Type B pancreatic cell (in vitro differentiated cells): Measurements from ENCODE around the gene GFOD1. TPM values are rescaled to one million over a fixed set of nuclear protein-coding genes. Genes with fewer than 3 reads are reported as not detected.

Experiments used
- DNase-seq: peaks from one replicate; pipeline ENCODE4 v3.0.0; 2021; ENCODE audit warnings: mixed read lengths; ENCODE audit not compliant: unreplicated experiment; ENCODE audit errors: extremely low spot score
- H3K27ac Mint-ChIP-seq: 2 replicates; pipeline ENCODE4 v1.8.0; 2021; ENCODE audit warnings: mild to moderate bottlenecking, mixed read lengths
- H3K27me3 Mint-ChIP-seq: 2 replicates; pipeline ENCODE4 v1.8.0; 2021; ENCODE audit warnings: mixed read lengths
- H3K36me3 Mint-ChIP-seq: 2 replicates; pipeline ENCODE4 v1.8.0; 2021; ENCODE audit warnings: mixed read lengths
- H3K4me1 Mint-ChIP-seq: one replicate; pipeline ENCODE4 v1.8.0; 2021; ENCODE audit warnings: mixed read lengths; ENCODE audit not compliant: unreplicated experiment
- H3K4me3 Mint-ChIP-seq: 2 replicates; pipeline ENCODE4 v1.8.0; 2021; ENCODE audit warnings: mild to moderate bottlenecking, mixed read lengths
- H3K9me3 Mint-ChIP-seq: 2 replicates; pipeline ENCODE4 v1.8.0; 2021; ENCODE audit warnings: mixed read lengths
- long read RNA-seq: library from polyadenylated mRNA; unstranded; transcript quantifications from one replicate; pipeline ENCODE4 v2.0.0, GENCODE V29; 2020
- total RNA-seq: library from RNA; stranded (reverse); gene quantifications from 2 replicates; pipeline ENCODE4 v1.2.1, GENCODE V29; 2021; ENCODE audit warnings: low replicate concordance
- TF ChIP-seq, protein P1 (sequence below): fragments of 200-600 bp; sonication (generic); conservative IDR thresholded peaks from 2 replicates; pipeline ENCODE4 v1.5.0; 2021; ENCODE audit warnings: antibody characterized with exemption, mild to moderate bottlenecking

GFOD1 gene, protein sequence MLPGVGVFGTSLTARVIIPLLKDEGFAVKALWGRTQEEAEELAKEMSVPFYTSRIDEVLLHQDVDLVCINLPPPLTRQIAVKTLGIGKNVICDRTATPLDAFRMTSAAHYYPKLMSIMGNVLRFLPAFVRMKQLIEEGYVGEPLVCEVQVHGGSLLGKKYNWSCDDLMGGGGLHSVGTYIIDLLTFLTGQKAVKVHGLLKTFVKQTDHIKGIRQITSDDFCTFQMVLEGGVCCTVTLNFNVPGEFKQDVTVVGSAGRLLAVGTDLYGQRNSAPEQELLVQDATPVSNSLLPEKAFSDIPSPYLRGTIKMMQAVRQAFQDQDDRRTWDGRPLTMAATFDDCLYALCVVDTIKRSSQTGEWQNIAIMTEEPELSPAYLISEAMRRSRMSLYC
- total RNA-seq, result 4.1 and 4.8 TPM in 2 replicates
- long read RNA-seq, full-length matches to known transcripts, result 3 of 5 reads
- long read RNA-seq, partial matches to known transcripts, result 0 of 5 reads
- long read RNA-seq, other reads (novel, unspliced or antisense), result 2 of 5 reads

DNA sequence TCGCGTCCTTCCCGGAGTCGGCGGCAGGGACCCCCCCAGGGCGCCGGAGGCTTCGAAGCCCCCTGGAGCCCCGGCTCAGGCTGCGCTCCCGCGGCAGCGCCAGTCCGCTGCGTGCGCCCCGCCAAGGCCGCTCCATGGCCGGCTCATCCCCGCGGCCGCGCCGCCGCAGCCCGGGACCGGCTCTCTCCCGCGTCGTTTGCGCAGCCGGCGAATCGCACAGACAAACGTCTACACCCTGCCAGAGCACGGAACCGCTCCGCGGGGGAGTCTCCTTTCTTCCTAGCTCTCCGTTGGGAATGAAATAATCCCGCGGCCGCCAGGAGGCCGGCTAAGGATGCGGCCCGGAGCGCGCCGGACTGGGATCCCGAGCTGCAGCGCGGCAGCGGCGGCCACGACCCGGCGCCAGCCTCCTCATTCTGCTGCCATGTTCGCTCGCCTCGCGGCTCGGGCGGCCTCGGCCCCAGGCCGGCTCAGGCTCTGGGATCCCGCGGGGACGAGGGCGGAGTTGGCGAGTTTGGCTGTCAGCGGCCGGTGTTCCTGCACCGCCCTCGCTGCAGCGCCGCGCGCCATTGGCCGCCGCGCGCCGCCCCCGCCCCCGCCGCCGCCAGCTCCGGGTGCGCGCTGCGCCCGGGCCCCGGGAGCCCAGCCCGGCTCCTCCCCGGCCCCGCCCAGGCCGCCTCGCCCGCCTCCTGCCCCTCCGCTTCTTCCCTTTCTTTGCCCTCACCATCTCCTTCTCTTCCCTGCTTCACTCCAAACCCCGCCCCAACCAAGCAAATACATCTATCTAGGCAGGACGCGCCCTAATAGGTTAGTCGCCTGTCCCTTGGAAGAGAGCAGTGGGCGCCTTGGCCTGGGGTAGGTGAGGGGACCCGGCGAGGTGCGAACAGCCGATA lies at the start of gene GFOD1:
Gene GFOD1, minus strand, starts transcription at position 479 of the 893 bp plus-strand sequence. CDS start 710 bp downstream, outside the sequence.
- peak within 1 kb of the TSS; percentile 97 for H3K4me3 Mint-ChIP-seq

DNA sequence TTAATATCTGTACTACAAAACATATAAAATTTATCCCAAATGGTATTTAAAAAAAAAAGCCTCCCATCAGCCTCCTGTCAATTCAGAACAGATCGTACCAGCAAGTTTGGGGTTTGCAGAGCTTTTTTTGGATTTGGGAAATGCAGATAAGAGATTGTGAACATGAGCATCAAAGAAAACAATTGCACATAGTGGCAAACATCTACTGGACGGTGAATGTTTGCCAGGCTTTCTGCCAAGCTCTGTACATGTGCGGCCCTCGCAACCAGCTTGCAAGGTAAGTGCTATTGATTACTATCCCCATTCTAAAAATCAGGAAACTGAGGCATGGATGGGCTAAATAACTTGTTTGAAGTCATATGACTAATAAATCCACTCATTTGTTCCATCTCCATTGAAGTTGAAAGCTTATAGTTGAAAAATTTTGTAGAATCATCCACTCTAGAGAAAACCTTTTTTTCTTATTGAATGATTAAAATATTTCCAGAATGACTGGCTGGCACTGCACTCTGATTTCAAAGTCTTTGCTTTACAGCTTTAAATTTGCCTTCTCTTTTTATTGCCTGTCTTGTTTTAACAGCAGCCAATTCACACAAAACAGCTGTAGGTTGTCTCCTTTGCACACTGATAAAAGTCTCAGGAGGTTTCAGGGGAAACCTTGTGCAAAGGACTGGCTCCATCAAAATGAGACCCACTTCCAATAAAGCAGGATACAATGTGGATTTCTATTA lies 49.6 kb upstream of the GFOD1 start:
- peaks cover 8% of the 10 kb centered on the region for H3K27me3 Mint-ChIP-seq
- DNase-seq, result no peak
- no peak overlapping the region for H3K4me3 Mint-ChIP-seq
- no peaks in the 10 kb centered on the region for H3K9me3 Mint-ChIP-seq
- no peaks in the 10 kb centered on the region for H3K36me3 Mint-ChIP-seq
- peaks cover 3% of the 10 kb centered on the region for H3K4me1 Mint-ChIP-seq
- no peak overlapping the region for H3K27ac Mint-ChIP-seq
- TF ChIP-seq, protein P1, sequence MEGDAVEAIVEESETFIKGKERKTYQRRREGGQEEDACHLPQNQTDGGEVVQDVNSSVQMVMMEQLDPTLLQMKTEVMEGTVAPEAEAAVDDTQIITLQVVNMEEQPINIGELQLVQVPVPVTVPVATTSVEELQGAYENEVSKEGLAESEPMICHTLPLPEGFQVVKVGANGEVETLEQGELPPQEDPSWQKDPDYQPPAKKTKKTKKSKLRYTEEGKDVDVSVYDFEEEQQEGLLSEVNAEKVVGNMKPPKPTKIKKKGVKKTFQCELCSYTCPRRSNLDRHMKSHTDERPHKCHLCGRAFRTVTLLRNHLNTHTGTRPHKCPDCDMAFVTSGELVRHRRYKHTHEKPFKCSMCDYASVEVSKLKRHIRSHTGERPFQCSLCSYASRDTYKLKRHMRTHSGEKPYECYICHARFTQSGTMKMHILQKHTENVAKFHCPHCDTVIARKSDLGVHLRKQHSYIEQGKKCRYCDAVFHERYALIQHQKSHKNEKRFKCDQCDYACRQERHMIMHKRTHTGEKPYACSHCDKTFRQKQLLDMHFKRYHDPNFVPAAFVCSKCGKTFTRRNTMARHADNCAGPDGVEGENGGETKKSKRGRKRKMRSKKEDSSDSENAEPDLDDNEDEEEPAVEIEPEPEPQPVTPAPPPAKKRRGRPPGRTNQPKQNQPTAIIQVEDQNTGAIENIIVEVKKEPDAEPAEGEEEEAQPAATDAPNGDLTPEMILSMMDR, result no peak

More for the DNA sequence above, at the start of gene GFOD1:
- Mint-ChIP-seq H3K27me3 (peaks cover 39% of the 10 kb centered on the region), H3K36me3 (no peaks in the 10 kb centered on the region), H3K27ac (peak within 1 kb of the TSS; percentile 81), H3K9me3 (no peaks in the 10 kb centered on the region), H3K4me1 (peaks cover 18% of the 10 kb centered on the region)
- TF ChIP-seq, protein P1, result peak; percentile 61
- DNase-seq, result peak; percentile 89

DNA sequence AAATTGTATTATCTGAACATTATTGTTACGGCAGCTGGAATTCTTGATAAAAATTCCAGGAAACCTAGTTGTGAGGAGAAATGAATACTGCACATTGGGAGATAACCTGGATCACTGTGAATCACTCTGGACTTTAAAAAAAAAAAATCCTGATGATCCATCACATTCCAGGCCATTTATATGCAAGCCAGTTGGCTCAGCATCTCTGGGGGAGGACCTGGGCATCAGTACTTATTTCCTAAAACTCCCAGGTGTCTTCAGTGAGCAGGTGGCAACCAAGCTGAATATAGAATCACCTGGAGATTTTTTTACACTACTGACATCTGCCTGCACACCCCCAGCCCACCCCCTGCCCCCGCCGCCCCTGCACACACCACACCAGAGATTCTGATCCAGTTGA lies 47.9 kb upstream of the GFOD1 start:
- Mint-ChIP-seq H3K27ac (no peak overlapping the region), H3K9me3 (no peaks in the 10 kb centered on the region), H3K36me3 (no peaks in the 10 kb centered on the region), H3K4me1 (peaks cover 8% of the 10 kb centered on the region), H3K4me3 (no peak overlapping the region), H3K27me3 (peaks cover 8% of the 10 kb centered on the region)
- no peak for DNase-seq
- TF ChIP-seq, protein P1, result no peak

DNA sequence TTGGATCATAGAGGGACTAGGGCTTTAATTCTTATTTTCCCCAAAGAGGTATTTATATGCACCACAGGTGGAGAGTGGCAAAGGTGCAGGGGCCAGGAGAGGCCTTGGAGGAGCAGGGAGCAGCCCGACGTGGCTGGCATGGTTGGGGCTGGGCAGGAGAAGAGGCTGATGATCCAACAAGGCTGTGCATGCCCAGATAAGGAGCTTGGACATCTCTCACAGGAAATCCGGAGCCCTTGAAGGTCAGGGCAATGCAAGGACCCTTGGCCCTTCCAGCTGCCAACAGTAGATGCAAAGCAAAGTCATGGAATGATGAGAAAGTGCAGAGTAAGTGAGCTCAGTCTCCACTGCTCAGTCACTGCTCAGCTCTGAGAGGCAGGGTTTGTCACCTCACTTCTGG lies 47.1 kb upstream of the GFOD1 start:
- DNase-seq, result no peak
- H3K9me3 Mint-ChIP-seq, result no peaks in the 10 kb centered on the region
- H3K36me3 Mint-ChIP-seq, result no peaks in the 10 kb centered on the region
- peaks cover 8% of the 10 kb centered on the region for H3K4me1 Mint-ChIP-seq
- H3K27ac Mint-ChIP-seq, result no peak overlapping the region
- no peak overlapping the region for H3K4me3 Mint-ChIP-seq
- H3K27me3 Mint-ChIP-seq, result peaks cover 8% of the 10 kb centered on the region
- TF ChIP-seq, protein P1, result no peak

DNA sequence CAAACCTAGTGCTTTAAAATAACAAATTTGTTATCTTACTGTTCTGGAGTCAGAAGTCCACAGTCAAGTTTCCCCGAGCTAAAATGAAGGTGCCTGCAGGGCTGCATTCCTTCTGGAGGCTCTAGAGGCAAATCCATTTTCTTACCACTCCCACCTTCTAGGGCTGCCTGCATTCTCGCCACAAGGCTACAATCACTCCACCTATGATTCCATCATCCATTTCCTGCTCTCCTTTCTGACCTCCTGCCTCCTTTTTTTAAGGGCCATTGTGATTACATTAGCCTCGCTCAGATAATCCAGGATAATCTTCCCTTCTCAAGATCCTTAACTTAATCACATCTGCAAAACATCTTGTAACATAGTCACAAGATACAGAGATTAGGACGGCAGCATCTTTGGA lies 44.6 kb upstream of the GFOD1 start:
- H3K4me3 Mint-ChIP-seq, result no peak overlapping the region

More for the DNA sequence above, 44.6 kb upstream of the GFOD1 start:
- TF ChIP-seq, protein P1, result no peak
- no peak for DNase-seq
- Mint-ChIP-seq H3K36me3 (no peaks in the 10 kb centered on the region), H3K27me3 (peaks cover 8% of the 10 kb centered on the region), H3K27ac (no peak overlapping the region), H3K4me1 (peaks cover 13% of the 10 kb centered on the region), H3K9me3 (no peaks in the 10 kb centered on the region)
